Large intestine (tissue), 3 donors: ENCODE results near the gene SH3PXD2A. TPM values are rescaled to one million over a fixed set of nuclear protein-coding genes. Genes with fewer than 3 reads are reported as not detected.

Experiments
- DNase-seq, 2 donors: peaks; one replicate each; pipeline versions ENCODE4 v3.0.0 to v3.0.0-alpha.2; 2013
- H3K27ac ChIP-seq: one replicate; pipeline ENCODE4 v1.5.1; 2013; ENCODE audit warnings: low read length
- H3K27me3 ChIP-seq: 2 replicates; pipeline ENCODE4 v1.6.1; 2013; ENCODE audit warnings: low read length; ENCODE audit not compliant: control insufficient read depth, insufficient read depth
- H3K36me3 ChIP-seq: 2 replicates; pipeline ENCODE4 v1.6.1; 2013; ENCODE audit warnings: low read length; ENCODE audit not compliant: control insufficient read depth, insufficient read depth
- H3K4me1 ChIP-seq: one replicate; pipeline ENCODE4 v1.6.1; 2013; ENCODE audit warnings: low read length; ENCODE audit not compliant: control insufficient read depth, insufficient read depth
- H3K4me3 ChIP-seq: one replicate; pipeline ENCODE4 v1.5.1; 2013; ENCODE audit warnings: low read length
- H3K9me3 ChIP-seq: one replicate; pipeline ENCODE4 v1.6.1; 2013; ENCODE audit warnings: mild to moderate bottlenecking, low read depth, low read length, moderate library complexity; ENCODE audit not compliant: control insufficient read depth
- WGBS: methylation state at CpG from one replicate; pipeline ENCODE4 v1.1.5; 2013; ENCODE audit warnings: low lambda C conversion rate; ENCODE audit not compliant: insufficient coverage; 5-methylcytosine and 5-hydroxymethylcytosine counted together
- polyA plus RNA-seq: library from polyadenylated mRNA; unstranded; fragments of 120-200 nt; gene quantifications from one replicate; pipeline ENCODE4 v1.2.1, GENCODE V29; 2013

Gene SH3PXD2A
- polyA plus RNA-seq, 1 donor: 32.0 TPM

DNA sequence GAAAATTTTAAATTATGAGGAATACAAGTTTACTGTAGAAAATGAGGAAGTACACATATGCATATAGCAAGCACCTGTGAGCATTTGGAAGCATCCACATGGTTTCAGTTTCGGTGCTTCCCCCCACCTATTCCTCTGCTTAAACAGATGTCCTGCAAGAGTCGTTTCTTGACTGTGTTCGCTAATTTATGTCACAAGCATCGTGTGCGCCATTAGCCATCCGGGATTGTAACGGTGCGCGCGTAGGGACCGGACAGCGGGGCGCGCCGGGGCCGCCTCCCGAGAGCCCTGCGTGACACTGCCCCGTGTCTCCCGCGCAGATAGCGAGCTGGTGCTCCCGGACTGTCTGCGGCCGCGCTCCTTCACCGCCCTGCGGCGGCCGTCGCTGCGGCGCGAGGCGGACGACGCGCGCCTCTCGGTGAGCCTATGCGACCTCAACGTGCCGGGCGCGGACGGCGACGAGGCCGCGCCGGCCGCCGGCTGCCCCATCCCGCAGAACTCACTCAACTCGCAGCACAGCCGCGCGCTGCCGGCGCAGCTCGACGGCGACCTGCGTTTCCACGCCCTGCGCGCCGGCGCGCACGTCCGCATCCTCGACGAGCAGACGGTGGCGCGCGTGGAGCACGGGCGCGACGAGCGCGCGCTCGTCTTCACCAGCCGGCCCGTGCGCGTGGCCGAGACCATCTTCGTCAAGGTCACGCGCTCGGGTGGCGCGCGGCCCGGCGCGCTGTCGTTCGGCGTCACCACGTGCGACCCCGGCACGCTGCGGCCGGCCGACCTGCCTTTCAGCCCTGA, 271.0 kb downstream of the SH3PXD2A start:
- no CpG with 5 or more reads among the region's 111 CpGs for WGBS
- Histone ChIP-seq H3K9me3 (peaks cover 7% of the 10 kb centered on the region), H3K27me3 (no peaks in the 10 kb centered on the region), H3K27ac (no peak overlapping the region), H3K4me3 (peak overlapping the region; percentile 44), H3K4me1 (peaks cover 16% of the 10 kb centered on the region), H3K36me3 (peaks cover under 1% of the 10 kb centered on the region)
- DNase-seq: peak; percentile 66 to 79

DNA sequence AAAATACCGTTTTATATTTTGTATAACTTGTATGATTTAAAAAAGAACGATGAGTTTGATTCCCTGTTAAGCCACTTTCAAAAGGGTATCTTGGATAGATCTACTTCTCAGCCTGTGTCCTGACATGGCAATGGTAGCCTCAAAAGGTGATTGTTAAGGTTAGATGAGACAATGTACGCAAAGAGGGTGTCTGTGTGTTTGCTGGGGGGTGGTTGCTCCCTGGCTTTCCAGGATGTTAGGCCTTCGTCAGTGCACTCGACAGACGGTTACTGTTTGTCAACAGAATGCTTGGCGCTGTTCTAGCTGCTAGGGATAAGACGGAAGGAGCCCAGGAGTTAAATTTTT, 271.5 kb downstream of the SH3PXD2A start:
- Histone ChIP-seq H3K4me1 (peaks cover 16% of the 10 kb centered on the region), H3K27ac (no peak overlapping the region), H3K4me3 (peak overlapping the region; percentile 44), H3K9me3 (peaks cover 7% of the 10 kb centered on the region), H3K36me3 (no peaks in the 10 kb centered on the region), H3K27me3 (no peaks in the 10 kb centered on the region)
- DNase-seq: no peak
- WGBS: 96% methylated on average over 4 of the region's 8 CpGs

DNA sequence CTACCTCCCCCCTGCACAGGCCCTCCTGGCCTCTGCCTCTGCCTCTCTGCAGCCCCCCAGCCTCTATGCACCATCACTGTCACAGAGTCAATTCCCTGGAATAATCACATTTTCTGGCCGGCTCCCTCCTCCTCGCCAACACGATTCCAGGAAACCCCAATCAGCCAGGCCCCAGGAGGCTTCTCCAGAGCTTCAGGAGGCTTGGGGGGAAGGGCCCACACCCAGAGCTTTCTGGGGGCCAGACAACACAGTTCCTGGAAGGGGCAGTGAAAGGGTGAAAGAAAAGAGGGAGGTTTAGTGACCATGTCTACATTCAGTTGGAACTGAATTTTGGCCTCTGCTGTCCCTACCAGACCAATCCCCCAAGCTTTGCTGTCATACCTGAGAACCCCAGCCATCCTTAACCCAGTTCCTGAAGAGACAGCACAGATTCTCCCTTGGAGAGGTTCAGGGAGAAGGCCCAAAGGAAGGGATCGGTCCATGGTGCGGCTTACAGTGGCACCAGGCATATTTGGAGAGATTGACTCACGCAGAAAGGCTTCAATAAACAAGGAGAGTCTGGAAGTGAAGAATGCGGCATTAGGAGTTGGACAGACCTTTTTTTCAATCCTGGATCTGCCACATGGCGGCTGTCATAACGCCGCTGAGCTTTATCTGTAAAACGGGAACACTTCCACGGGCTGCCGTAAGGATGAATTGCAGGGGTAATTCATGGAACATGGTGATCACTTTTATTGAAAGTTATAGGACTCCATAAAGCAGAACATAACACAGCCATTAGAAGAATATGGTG, 272.8 kb downstream of the SH3PXD2A start:
- no peak for DNase-seq
- WGBS: 92% methylated on average over 8 of the region's 13 CpGs
- no peak overlapping the region for H3K27ac ChIP-seq
- H3K27me3 ChIP-seq: no peaks in the 10 kb centered on the region
- no peaks in the 10 kb centered on the region for H3K36me3 ChIP-seq
- peaks cover 7% of the 10 kb centered on the region for H3K9me3 ChIP-seq
- no peak overlapping the region for H3K4me3 ChIP-seq
- H3K4me1 ChIP-seq: peaks cover 27% of the 10 kb centered on the region

- Histone ChIP-seq H3K27ac (no peak overlapping the region), H3K36me3 (no peaks in the 10 kb centered on the region), H3K4me1 (peaks cover 38% of the 10 kb centered on the region), H3K9me3 (peaks cover 7% of the 10 kb centered on the region), H3K4me3 (no peak overlapping the region), H3K27me3 (no peaks in the 10 kb centered on the region)
- DNase-seq: no peak
Measured at GRCh38 chr10:103581499-103581898, 273.9 kb downstream of the SH3PXD2A start.

GRCh38 chr10:103580430-103580829, 274.9 kb downstream of the SH3PXD2A start:
- Histone ChIP-seq H3K36me3 (no peaks in the 10 kb centered on the region), H3K9me3 (peaks cover 7% of the 10 kb centered on the region), H3K27ac (no peak overlapping the region), H3K4me3 (no peak overlapping the region), H3K4me1 (peaks cover 44% of the 10 kb centered on the region), H3K27me3 (no peaks in the 10 kb centered on the region)
- DNase-seq: no peak
- WGBS: 92% methylated on average over 2 of the region's 7 CpGs

DNA sequence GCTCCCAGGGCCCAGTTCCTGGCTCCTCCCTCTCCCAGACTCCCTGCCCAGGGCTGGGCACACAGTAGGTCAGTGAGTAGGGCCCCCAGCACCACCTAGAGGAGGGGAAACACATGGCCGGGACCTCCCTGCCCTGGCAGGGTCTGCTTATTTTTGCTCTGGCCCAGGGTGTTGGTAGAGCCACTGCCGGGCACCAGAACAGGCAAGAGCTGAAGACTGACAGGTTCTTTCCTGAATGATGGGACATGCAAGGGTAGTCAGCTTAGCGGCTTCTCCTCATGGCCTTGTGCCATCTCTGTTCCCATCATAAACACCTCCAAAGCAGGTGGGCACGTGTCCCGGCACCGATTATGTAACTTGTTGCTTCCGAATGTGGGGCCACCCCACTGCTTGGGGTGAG, 275.4 kb downstream of the SH3PXD2A start:
- no peaks in the 10 kb centered on the region for H3K36me3 ChIP-seq
- no peak for DNase-seq
- H3K4me1 ChIP-seq: peaks cover 49% of the 10 kb centered on the region
- H3K27me3 ChIP-seq: no peaks in the 10 kb centered on the region
- no peak overlapping the region for H3K4me3 ChIP-seq
- no CpG with 5 or more reads among the region's 7 CpGs for WGBS
- H3K27ac ChIP-seq: no peak overlapping the region
- H3K9me3 ChIP-seq: peaks cover 5% of the 10 kb centered on the region

DNA sequence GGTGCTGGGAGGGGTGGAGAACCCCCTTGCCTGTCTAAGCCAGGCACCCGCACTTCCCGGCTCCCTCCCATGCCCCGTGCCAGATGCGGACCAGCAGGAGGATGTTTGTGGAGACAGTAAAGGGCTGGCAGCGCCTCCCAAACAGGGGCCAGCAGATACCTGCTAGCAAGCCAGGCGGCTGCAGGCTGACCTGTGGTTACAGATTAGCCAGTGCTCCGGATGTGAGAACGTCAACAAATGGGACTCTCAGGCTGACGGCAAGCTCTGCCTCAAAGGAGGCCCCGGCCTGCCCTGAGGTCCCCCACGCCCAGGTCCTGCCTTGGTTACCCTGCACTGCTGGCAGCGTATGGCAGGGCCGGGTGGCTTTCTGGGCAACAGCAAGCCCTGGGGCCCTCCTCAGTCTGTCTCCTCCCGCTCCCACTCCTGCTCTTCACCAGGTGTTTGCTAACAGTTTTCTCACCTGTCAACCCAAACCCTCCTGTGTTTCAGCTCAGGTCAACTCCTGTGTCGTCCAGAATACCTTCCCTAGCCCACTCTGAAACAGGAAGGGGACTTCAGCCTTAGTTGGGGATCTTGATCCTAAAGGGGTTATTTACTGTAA, 276.5 kb downstream of the SH3PXD2A start:
- H3K9me3 ChIP-seq: no peaks in the 10 kb centered on the region
- peaks cover 51% of the 10 kb centered on the region for H3K4me1 ChIP-seq
- peak; percentile 82 to 92 for DNase-seq
- H3K27ac ChIP-seq: peak overlapping the region; percentile 78
- H3K4me3 ChIP-seq: no peak overlapping the region
- no CpG with 5 or more reads among the region's 15 CpGs for WGBS
- no peaks in the 10 kb centered on the region for H3K36me3 ChIP-seq
- no peaks in the 10 kb centered on the region for H3K27me3 ChIP-seq

DNA sequence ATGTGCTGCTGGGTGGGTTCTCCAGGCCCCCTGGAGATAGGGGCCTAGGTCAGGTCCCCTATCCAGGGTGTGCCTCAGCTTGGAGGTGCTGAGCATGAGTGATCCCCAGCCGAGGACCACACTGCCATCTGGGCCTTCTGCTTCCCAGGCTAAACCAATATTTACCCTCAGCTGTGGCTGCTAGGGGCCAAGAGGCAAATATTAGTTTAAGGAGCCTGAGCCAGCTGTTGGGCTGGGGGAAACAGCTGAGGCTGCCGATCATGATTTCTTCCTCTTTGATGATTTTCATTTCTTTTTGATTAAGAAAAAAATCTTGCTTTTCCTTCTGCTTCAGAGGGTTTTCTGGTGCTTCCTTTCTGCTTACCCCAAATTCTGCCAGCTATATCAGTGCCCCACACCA, 278.5 kb downstream of the SH3PXD2A start:
- no CpG with 5 or more reads among the region's 2 CpGs for WGBS
- Histone ChIP-seq H3K9me3 (no peaks in the 10 kb centered on the region), H3K36me3 (peaks cover 4% of the 10 kb centered on the region), H3K27ac (peak overlapping the region; percentile 78), H3K4me3 (no peak overlapping the region), H3K4me1 (peaks cover 67% of the 10 kb centered on the region), H3K27me3 (no peaks in the 10 kb centered on the region)
- DNase-seq: peak in 1 of 2 donors; percentile 58

- Histone ChIP-seq H3K9me3 (no peaks in the 10 kb centered on the region), H3K4me1 (peaks cover 74% of the 10 kb centered on the region), H3K27ac (peak overlapping the region; percentile 7), H3K36me3 (peaks cover 4% of the 10 kb centered on the region), H3K4me3 (no peak overlapping the region), H3K27me3 (no peaks in the 10 kb centered on the region)
- WGBS: no CpG with 5 or more reads among the region's 1 CpG
- no peak for DNase-seq
Measured at GRCh38 chr10:103576076-103576471, 279.3 kb downstream of the SH3PXD2A start.

- Histone ChIP-seq H3K9me3 (no peaks in the 10 kb centered on the region), H3K27ac (peak overlapping the region; percentile 7), H3K27me3 (no peaks in the 10 kb centered on the region), H3K4me3 (no peak overlapping the region), H3K36me3 (peaks cover 4% of the 10 kb centered on the region), H3K4me1 (peaks cover 77% of the 10 kb centered on the region)
- no peak for DNase-seq
- no CpG with 5 or more reads among the region's 6 CpGs for WGBS
Measured at GRCh38 chr10:103575416-103576075, 279.8 kb downstream of the SH3PXD2A start.
